Measurements from ENCODE around the gene NIN. TPM values are rescaled to one million over a fixed set of nuclear protein-coding genes. Genes with fewer than 3 reads are reported as not detected.

Gene NIN
- total RNA-seq, 2 donors from 2014 or later: 31.0 to 37.4 TPM

DNA sequence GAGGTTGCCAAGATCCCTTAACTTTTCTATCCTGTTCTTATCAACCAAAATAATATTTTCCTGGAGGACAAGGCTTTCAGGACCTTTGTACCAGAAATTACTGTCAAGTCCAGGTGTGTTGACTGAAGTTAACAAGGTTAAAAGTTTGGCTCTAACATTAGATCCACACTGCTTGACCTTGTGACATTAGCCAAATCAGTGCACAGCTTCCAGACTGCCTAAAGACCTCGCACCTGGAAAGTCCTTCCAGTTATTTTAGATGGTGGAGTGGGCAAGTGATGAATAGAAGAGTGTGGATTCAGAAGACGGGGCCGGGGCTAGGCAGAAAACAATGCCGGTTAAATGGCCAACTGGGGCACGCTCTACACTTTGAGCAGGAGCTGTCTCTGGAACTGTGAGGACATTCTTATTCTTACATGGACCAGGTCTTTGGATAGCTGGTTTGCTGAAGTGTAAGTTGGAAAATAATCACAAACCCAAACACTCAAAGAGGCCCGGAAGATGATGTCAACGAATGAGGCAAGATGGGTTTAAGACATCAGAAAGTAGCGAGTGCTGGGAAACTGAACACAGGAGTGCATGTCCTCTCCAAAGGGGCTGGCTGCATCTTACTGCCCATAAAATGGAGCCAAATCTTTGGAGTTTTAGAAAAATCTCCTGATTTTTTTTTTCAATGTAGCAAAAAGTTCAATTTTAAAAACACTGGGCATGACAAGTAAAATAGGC, 56.3 kb downstream of the NIN start:
- peak overlapping the region; percentile 79 to 81 for H3K27ac ChIP-seq
- no peak for ATAC-seq (ENCODE audit: insufficient number of reproducible peaks, low FRiP score, low read depth)

DNA sequence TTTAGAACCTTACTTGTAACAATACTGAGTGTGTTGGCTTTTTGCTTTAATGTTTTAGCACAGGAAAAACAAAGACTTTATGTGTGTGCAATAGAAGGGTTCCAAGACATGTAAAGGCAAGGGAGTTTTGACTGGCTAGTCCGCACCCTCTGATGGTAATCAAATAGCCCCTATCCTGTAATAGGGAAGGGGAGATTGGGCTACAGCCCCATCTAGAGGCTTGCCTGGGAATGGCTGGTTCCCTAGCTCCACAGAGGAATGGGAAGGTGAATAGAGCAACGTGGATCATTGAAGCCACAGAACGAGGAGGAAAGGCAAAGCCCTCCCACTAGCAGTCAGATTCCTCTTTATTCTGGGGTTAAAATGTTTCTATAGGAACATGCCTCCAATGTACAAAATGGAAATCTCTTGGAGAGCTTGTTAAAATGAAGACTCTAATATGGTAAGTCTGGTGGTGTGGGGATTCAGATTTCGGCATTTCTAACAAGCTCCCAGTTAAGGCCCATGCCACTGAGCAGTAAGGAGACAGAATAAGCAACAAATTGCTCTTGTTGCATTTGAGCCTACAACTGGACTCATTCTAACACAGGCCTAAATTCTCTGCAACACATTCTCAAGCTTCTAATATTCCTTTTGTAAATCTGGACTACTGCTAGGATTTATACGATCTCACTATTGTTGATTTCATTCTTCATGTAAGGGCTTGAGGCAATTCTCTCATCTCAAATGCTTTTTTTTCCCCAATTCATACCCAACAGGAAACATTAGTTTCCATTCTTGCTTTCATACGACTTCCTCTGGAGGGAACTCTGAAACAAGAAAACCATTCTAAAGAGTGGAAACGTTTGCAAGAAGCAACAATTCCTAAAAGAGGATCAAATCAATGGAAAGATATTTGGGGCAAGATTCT, 57.1 kb downstream of the NIN start:
- H3K4me1 ChIP-seq (ENCODE audit: control insufficient read depth in 1 of 2, low read depth in 2 of 2): peaks cover 28 to 62% of the 10 kb centered on the region in 2 donors
- no peak overlapping the region for H3K4me3 ChIP-seq
- H3K9me3 ChIP-seq: no peaks in the 10 kb centered on the region
- peaks cover 3% of the 10 kb centered on the region for H3K36me3 ChIP-seq
- no peaks in the 10 kb centered on the region for H3K27me3 ChIP-seq (replicated peaks; ENCODE audit: insufficient read depth)
- DNase-seq (ENCODE audit: low spot score) (no peak), ATAC-seq (ENCODE audit: insufficient number of reproducible peaks, low FRiP score, low read depth) (no peak)
- peak overlapping the region; percentile 79 to 81 for H3K27ac ChIP-seq
- TF ChIP-seq, protein P1, sequence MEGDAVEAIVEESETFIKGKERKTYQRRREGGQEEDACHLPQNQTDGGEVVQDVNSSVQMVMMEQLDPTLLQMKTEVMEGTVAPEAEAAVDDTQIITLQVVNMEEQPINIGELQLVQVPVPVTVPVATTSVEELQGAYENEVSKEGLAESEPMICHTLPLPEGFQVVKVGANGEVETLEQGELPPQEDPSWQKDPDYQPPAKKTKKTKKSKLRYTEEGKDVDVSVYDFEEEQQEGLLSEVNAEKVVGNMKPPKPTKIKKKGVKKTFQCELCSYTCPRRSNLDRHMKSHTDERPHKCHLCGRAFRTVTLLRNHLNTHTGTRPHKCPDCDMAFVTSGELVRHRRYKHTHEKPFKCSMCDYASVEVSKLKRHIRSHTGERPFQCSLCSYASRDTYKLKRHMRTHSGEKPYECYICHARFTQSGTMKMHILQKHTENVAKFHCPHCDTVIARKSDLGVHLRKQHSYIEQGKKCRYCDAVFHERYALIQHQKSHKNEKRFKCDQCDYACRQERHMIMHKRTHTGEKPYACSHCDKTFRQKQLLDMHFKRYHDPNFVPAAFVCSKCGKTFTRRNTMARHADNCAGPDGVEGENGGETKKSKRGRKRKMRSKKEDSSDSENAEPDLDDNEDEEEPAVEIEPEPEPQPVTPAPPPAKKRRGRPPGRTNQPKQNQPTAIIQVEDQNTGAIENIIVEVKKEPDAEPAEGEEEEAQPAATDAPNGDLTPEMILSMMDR (IDR thresholded peaks at IDR 0.05): peak; percentile 72

More for the DNA sequence above, 56.3 kb downstream of the NIN start:
- Histone ChIP-seq H3K9me3 (no peaks in the 10 kb centered on the region), H3K36me3 (peaks cover 3% of the 10 kb centered on the region), H3K4me1 (ENCODE audit: control insufficient read depth in 1 of 2, low read depth in 2 of 2) (peaks cover 20 to 54% of the 10 kb centered on the region in 2 donors), H3K4me3 (peak overlapping the region; percentile 37), H3K27me3 (replicated peaks; ENCODE audit: insufficient read depth) (no peaks in the 10 kb centered on the region)
- no peak for DNase-seq (ENCODE audit: low spot score)
- TF ChIP-seq, protein P1 (IDR thresholded peaks at IDR 0.05): no peak

DNA sequence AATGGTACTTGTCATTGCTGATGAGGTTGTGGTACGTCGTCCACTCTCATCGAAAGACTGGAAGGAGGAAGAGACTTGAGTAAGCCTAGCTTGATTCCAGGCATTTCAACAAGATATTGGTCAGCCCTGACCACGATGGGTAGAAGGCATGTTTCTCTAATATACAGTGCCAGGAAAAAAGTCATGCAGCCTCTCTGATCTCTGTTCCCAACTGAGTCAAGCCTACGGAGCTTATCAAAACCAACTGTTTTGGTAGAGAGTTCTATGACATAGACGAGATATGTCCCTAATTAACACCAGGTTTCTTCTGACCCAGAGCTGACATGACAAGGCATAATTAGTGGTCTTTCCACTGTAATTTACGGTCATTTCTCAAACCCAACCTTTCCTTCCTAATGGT, 58.5 kb downstream of the NIN start:
- Histone ChIP-seq H3K27me3 (replicated peaks; ENCODE audit: insufficient read depth) (no peaks in the 10 kb centered on the region), H3K4me1 (ENCODE audit: control insufficient read depth in 1 of 2, low read depth in 2 of 2) (peaks cover 26 to 70% of the 10 kb centered on the region in 2 donors), H3K9me3 (no peaks in the 10 kb centered on the region), H3K27ac (peak overlapping the region in 1 of 2 donors; percentile 14), H3K36me3 (peaks cover 3% of the 10 kb centered on the region), H3K4me3 (no peak overlapping the region)
- ATAC-seq (ENCODE audit: insufficient number of reproducible peaks, low FRiP score, low read depth) (no peak), DNase-seq (ENCODE audit: low spot score) (no peak)
- TF ChIP-seq, protein P1 (IDR thresholded peaks at IDR 0.05): no peak

DNA sequence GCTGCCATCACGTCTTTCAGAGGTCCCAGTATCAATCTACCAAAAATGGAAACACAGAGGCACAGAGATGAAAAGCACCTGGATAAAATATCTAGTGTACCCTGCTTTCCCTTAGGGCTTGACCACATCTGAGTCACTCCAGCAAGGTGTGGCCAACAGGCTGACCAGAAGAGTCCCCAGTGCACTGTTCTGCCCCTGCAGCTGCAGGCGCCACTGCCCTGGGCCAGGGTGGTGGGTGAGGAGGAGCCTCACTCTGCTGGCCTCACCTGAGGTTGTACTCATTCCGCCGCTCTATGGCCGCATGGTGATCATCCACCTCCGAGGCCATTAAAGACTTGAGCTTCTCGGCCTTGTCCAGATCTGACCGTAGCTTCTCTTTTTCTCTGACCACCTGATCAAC, 60.4 kb downstream of the NIN start:
- TF ChIP-seq, protein P1 (IDR thresholded peaks at IDR 0.05): no peak
- Histone ChIP-seq H3K4me1 (ENCODE audit: control insufficient read depth in 1 of 2, low read depth in 2 of 2) (peaks cover 28 to 69% of the 10 kb centered on the region in 2 donors), H3K4me3 (peak overlapping the region; percentile 34), H3K27me3 (replicated peaks; ENCODE audit: insufficient read depth) (no peaks in the 10 kb centered on the region), H3K36me3 (peaks cover 3% of the 10 kb centered on the region), H3K9me3 (no peaks in the 10 kb centered on the region), H3K27ac (peak overlapping the region; percentile 87 to 89)
- DNase-seq (ENCODE audit: low spot score) (no peak), ATAC-seq (ENCODE audit: insufficient number of reproducible peaks, low FRiP score, low read depth) (no peak)
